Esophagus squamous epithelium (tissue), 5 donors: ENCODE data around the gene OR2W1. TPM values are rescaled to one million over a fixed set of nuclear protein-coding genes. Genes with fewer than 3 reads are reported as not detected.

ENCODE experiments used
- DNase-seq: peaks from one replicate; lab custom pipeline; 2025; lab: John Stamatoyannopoulos, UW
- H3K27ac ChIP-seq, 4 donors: fragments of 200-600 bp; sonication (generic); one replicate each; pipeline ENCODE4 v1.5.1; 2016 to 2019; ENCODE audit warnings: mild to moderate bottlenecking in 1 of 4
- H3K27me3 ChIP-seq, 4 donors: fragments of 200-600 bp; sonication (generic); 1 replicate in 3 of 4; 2 replicates in 1 of 4; pipeline versions ENCODE4 v1.5.1 to v1.6.0; 2017 to 2021; ENCODE audit warnings: antibody characterized with exemption in 1 of 4
- H3K36me3 ChIP-seq, 3 donors: fragments of 200-600 bp; sonication (generic); one replicate each; pipeline ENCODE4 v1.5.1; 2016 to 2019
- H3K4me1 ChIP-seq, 3 donors: fragments of 200-600 bp; sonication (generic); one replicate each; pipeline ENCODE4 v1.5.1; 2017 to 2019
- H3K4me3 ChIP-seq, 4 donors: fragments of 200-600 bp; sonication (generic); 1 replicate in 3 of 4; 2 replicates in 1 of 4; pipeline ENCODE4 v1.5.1; 2016 to 2019; ENCODE audit warnings: mild to moderate bottlenecking in 2 of 4, moderate library complexity in 1 of 4
- H3K9me3 ChIP-seq, 3 donors: fragments of 200-600 bp; sonication (generic); one replicate each; pipeline ENCODE4 v1.5.1; 2016 to 2019
- POLR2A ChIP-seq, 4 donors: fragments of 450-650 bp; IDR thresholded peaks; one replicate each; pipeline ENCODE4 v1.6.1; 2017; ENCODE audit warnings: antibody characterized with exemption in 4 of 4, mild to moderate bottlenecking in 4 of 4, moderate library complexity in 3 of 4
- WGBS, 2 donors: methylation state at CpG; one replicate each; pipeline ENCODE4 v1.1.5; 2018; 5-methylcytosine and 5-hydroxymethylcytosine counted together
- intact Hi-C: fragments of 100-400 bp; cut with DNase I; formaldehyde crosslinking; loops from one replicate; pipeline ENCODE4 v1.15.0; 2022
- total RNA-seq, 4 donors: library from RNA; depleted of rRNA; stranded (reverse); fragments of >200 nt; gene quantifications; one replicate each; pipeline ENCODE4 v1.1.0, GENCODE V29; 2016
- TF ChIP-seq, protein P1 (sequence below), 6 experiments: fragments of 450-650 bp in 4 of 6; fragments of 200-600 bp in 2 of 6; sonication (generic) in 2 of 6; IDR thresholded peaks; one replicate each; pipeline ENCODE4 v1.5.1; 2016 to 2019; ENCODE audit warnings: antibody characterized with exemption in 6 of 6, mild to moderate bottlenecking in 4 of 6, moderate library complexity in 4 of 6
- donor health status: DM: yes; HTN: yes; CAD: no.

OR2W1 gene
- total RNA-seq, 4 donors from 2014 or later: not detected

GRCh38 chr6:29008089-29008488 is 36.9 kb downstream of the OR2W1 start:
- no peak for DNase-seq
- intact Hi-C loops: no loop called here
- peaks cover 4 to 23% (median 6%) of the 10 kb centered on the region in 3 donors for H3K4me1 ChIP-seq
- TF ChIP-seq, protein P1, sequence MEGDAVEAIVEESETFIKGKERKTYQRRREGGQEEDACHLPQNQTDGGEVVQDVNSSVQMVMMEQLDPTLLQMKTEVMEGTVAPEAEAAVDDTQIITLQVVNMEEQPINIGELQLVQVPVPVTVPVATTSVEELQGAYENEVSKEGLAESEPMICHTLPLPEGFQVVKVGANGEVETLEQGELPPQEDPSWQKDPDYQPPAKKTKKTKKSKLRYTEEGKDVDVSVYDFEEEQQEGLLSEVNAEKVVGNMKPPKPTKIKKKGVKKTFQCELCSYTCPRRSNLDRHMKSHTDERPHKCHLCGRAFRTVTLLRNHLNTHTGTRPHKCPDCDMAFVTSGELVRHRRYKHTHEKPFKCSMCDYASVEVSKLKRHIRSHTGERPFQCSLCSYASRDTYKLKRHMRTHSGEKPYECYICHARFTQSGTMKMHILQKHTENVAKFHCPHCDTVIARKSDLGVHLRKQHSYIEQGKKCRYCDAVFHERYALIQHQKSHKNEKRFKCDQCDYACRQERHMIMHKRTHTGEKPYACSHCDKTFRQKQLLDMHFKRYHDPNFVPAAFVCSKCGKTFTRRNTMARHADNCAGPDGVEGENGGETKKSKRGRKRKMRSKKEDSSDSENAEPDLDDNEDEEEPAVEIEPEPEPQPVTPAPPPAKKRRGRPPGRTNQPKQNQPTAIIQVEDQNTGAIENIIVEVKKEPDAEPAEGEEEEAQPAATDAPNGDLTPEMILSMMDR (IDR thresholded peaks at IDR 0.05): no peak
- TF ChIP-seq POLR2A (IDR thresholded peaks at IDR 0.05): no peak
- WGBS, 2 donors: 69 to 87% methylated on average over 2 of the region's 2 CpGs
- H3K27ac ChIP-seq: no peak overlapping the region
- H3K4me3 ChIP-seq: no peak overlapping the region
- peaks cover 0 to 24% (median 0%) of the 10 kb centered on the region in 4 donors for H3K27me3 ChIP-seq
- H3K9me3 ChIP-seq: no peaks in the 10 kb centered on the region
- H3K36me3 ChIP-seq: no peaks in the 10 kb centered on the region

DNA sequence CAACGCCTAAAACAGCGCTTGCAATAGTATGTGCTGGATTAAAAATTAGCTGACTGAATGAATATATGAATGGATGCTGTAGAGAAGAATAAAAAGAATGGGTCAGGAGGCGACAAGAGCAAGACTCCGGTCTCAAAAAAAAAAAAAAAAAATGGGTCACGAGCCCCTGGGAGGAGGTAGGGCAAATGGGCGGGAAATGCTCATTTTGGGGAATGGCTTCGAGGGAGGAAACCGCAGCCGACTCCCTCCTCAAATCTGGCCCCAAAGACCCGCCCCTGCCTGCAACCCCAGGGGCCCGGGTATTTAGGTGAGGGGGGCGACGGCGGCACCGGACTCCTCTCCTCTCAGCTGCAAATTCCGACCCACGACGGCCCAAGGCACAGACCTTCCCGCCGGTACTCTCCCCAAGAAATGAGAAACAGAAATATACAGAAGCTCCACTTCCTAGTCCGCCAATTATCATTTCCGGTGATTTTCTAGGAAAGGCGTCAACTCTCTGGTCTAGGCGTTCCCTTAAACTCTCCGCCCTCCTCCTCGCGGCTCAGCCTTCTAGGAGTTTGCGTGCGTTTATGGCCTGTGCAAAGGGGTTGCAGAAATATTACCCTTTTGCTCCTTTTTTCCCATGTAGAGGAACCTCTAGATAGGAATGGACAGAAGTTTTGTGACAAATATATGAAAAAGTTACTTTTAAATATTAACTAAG is 39.6 kb downstream of the OR2W1 start, which contains the start of gene ZNF311:
ZNF311 (minus strand) TSS at position 133 of the 703 bp plus-strand sequence. CDS start 1,361 bp downstream, outside the sequence.
- Histone ChIP-seq H3K27ac (peak within 1 kb of the TSS; percentile 54 to 82 (median 68)), H3K9me3 (no peaks in the 10 kb centered on the region), H3K36me3 (no peaks in the 10 kb centered on the region), H3K4me1 (peaks cover 0 to 13% (median 4%) of the 10 kb centered on the region in 3 donors), H3K4me3 (peak within 1 kb of the TSS; percentile 47 to 79 (median 56)), H3K27me3 (peaks cover 0 to 7% (median 0%) of the 10 kb centered on the region in 4 donors)
- intact Hi-C loops: no loop called here
- TF ChIP-seq, protein P1 (IDR thresholded peaks at IDR 0.05): no peak
- no peak for TF ChIP-seq POLR2A (IDR thresholded peaks at IDR 0.05)
- no peak for DNase-seq
- 7 to 10% methylated on average over 24 to 28 of the region's 29 CpGs for WGBS, 2 donors

DNA sequence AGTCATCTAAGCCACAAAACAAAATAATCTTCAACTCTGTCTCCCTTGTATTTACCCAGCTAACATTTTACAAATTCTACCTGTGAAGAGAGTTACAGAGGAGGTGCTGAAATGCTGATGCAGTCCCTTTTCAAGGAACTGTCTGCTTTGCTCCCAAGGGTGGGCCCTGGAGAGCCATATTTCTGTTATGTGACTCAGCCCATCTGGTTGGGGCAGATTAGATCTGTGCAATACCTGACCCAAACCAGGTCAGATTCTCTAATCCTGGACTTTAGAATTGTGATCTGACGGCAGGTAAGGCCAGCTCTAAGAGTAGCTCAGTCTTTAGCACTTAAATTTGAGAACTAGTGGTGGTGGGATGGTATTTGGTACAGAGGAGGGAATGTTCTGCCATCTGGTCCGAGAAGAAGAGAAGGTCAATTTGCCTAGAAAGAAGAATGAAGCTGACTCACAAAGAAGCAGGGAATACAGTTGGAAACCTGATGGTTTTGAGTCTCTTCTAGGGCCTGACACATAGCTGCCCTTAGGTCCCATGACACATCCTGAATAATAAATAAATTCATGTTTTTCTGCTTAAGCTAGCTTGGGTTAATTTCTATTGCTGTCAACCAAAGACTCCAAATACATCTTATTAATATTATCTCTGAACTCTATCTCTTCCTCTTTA is 48.0 kb downstream of the OR2W1 start:
- H3K4me3 ChIP-seq: no peak overlapping the region
- H3K9me3 ChIP-seq: peaks cover 0 to 11% (median 0%) of the 10 kb centered on the region in 3 donors
- no peak for DNase-seq
- TF ChIP-seq POLR2A (IDR thresholded peaks at IDR 0.05): no peak
- TF ChIP-seq, protein P1 (IDR thresholded peaks at IDR 0.05): no peak
- no peaks in the 10 kb centered on the region for H3K4me1 ChIP-seq
- no peak overlapping the region for H3K27ac ChIP-seq
- peaks cover 0 to 5% (median 0%) of the 10 kb centered on the region in 4 donors for H3K27me3 ChIP-seq
- H3K36me3 ChIP-seq: peaks cover 0 to 5% (median 0%) of the 10 kb centered on the region in 3 donors
- 81 to 86% methylated on average over 2 of the region's 2 CpGs for WGBS, 2 donors
- intact Hi-C loops: no loop called here

- WGBS, 2 donors: 81 to 94% methylated on average over 5 to 8 of the region's 8 CpGs
Measured at GRCh38 chr6:28995093-28995650, 49.8 kb downstream of the OR2W1 start.

More at GRCh38 chr6:28995093-28995650, 49.8 kb downstream of the OR2W1 start:
- H3K27ac ChIP-seq: no peak overlapping the region
- no peak for DNase-seq
- peaks cover 0 to 11% (median 0%) of the 10 kb centered on the region in 3 donors for H3K9me3 ChIP-seq
- intact Hi-C loops: no loop called here
- H3K36me3 ChIP-seq: peaks cover 0 to 5% (median 0%) of the 10 kb centered on the region in 3 donors
- TF ChIP-seq, protein P1 (IDR thresholded peaks at IDR 0.05): no peak
- peaks cover 0 to 9% (median 0%) of the 10 kb centered on the region in 4 donors for H3K27me3 ChIP-seq
- H3K4me1 ChIP-seq: no peaks in the 10 kb centered on the region
- H3K4me3 ChIP-seq: no peak overlapping the region

Other genes starting within 250 kb of the OR2W1 start
- gene TRIM27, start 121.2 kb downstream of the OR2W1 start, total RNA-seq: 10 to 100 TPM; 25.0 to 51.9 (median 30.9) TPM
- gene ZNF311, start 39.9 kb downstream of the OR2W1 start, total RNA-seq: under 1 TPM; 0.27 to 0.57 (median 0.35) TPM
- gene OR2B3, start 42.1 kb upstream of the OR2W1 start, total RNA-seq: not detected
- not detected for gene OR2J1, start 54.3 kb upstream of the OR2W1 start, total RNA-seq
- not detected for gene OR2J3, start 62.9 kb upstream of the OR2W1 start, total RNA-seq
- not detected for gene OR2J2, start 125.7 kb upstream of the OR2W1 start, total RNA-seq